AML-193 (cell line): ENCODE measurements around the gene SIX3.

Experiments used
- DNase-seq, 2 experiments: peaks; one replicate each; lab custom pipeline; 2025; lab: John Stamatoyannopoulos, UW

Gene SIX3

DNA sequence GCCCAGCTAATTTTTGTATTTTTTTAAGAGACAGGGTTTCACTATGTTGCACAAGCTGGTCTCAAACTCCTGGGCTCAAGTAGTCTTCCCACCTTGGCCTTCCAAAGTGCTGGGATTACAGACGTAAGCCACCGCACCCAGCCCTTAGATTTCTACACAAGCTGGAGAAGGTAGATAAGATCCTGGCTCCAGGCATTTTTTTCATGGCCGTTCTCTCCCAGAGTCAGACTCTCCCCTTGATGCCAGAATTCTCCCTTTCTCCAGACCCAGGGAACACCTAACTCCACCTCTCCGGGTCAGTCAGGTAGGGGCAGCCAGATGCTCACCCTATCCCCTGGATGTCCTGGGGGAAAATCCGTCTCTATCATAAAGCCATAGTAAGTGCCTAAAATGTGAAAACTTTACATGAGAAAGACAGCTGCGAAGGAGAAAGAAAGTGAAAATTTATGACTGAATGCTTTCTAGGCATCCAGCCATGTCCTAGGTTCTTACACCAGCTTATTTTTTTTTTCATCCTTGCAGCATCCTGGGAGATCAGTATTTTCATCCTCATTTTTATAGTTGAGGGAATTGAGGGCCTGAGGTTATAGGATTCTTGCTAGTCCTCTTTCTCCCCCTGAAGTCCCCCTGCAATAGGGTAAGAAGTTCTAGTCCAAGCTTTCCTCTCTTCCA, 16.3 kb downstream of the SIX3 start:
- no peak for DNase-seq

DNA sequence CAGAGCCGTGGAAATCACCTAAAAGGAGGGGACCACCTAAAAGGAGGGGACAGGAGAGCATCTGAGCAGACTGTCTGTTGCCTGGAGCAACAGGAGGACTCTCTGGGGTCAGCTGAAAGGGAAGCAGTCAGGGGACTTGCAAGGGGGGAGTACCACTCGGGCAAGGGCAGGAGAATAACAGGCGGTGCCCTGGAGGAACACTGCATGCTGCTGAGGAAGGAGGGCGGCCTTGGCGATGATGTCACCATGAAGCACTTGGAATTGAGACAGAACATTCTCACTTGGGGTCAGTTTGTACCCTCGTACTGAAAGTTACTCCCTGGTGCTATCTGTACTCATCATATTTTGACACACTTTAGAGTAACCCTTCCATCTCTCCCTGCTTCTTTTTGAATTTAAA, 18.4 kb downstream of the SIX3 start:
- DNase-seq = no peak

DNA sequence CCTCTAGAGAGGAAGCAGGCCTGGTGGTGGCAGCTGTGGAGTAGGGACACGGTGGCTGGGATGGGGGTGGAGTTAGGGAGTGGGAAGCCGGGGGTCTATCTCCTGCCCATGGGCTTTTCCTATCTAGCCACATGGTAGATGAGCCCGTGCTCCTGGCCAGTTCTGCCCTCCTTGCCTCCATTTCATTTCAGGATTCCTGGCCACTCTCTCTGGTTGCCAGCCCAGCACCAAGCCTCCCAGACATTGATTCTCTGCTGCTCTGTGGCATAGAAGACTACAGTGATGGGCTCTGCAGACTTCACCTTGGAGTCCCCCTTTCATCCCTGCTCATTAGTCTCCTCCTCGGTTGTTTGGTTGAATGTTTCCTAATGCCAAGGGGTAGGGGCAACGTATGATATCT, 19.4 kb downstream of the SIX3 start:
- DNase-seq = no peak

DNA sequence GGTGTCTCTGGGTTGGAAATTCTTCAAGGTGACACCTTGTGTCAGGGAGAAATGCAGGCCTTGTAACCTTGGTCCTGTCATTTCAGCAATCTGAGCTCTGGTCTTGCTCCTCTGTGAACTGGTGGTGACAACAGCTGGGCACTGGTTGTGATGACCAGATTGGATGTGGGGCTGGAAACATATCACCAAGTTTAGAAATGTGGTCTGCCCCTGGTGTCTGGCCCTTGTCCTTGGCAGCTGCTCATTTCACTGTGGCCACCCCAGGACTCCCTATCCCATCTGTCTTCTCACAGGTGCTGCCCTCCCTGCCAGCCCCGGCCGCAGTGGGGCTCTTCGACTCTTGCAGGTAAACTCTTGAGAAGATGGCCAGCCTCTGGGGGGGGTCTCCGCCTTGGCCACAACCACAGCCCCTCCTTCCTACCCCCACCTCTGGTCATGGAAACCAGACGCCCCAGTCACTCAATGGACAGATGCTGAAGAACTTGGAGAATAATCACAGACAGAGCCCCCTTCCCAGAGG, 20.7 kb downstream of the SIX3 start:
- no peak for DNase-seq

DNA sequence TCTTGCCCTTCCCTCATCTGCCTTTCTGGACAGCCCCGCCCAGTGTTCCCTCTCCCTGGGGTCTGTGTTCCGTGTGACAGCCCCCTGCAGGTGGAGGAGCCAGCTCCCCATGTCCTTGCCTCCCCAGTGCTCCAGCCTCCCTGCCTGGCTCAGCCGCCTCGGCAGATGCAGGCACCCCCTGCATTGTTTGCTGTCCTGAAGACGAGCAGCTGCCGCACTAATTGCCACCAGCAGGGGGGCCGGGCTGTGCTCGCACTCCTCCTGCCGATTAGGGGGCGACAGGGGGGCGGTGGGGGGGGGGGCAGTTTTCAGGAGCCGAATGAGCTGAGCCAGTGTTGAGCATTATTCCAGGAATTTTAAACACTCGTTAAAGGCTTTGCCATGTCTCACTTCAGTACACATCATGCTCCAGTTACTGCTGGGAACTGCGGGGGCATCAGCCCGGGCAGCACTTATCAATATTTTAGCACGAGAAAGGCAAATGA, 23.3 kb downstream of the SIX3 start:
- no peak for DNase-seq

DNA sequence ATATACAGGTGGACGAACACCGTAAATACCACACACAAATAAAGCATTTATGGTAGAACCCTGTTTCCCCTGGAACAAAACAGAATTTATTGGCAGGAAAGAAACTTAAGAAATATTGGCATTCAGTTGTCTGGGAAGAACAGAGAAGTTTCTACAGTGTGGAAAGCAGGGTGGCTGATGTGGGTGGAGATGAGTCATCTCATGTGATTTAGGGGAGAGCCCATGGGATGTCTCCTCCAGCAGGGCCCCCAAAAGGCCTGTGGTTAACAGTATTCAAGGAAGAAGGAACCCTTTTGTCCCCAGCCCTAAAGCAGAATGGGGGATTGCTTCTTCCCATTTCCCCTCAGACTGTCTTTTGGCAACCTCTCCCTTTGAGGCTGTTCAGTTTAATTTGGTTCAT, 24.2 kb downstream of the SIX3 start:
- no peak for DNase-seq

DNA sequence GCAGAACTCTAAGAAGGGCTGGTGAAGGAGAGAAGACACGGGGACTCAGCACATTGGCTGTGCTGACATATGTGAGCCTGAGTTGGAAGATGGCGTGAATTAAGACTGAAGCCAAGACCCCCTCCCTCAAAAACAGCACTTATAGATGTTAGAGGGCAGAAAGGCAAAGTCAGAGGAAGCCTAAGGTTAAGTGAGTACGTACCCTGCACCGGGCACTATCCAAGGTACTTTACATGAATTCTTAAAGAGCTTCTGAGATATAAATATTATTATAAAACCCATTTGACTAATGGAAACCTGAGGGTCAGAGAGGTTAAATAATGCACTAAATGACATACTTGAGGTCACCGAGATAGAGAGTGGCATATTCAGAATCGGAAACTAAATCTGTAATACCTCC, 25.6 kb downstream of the SIX3 start:
- no peak for DNase-seq

DNA sequence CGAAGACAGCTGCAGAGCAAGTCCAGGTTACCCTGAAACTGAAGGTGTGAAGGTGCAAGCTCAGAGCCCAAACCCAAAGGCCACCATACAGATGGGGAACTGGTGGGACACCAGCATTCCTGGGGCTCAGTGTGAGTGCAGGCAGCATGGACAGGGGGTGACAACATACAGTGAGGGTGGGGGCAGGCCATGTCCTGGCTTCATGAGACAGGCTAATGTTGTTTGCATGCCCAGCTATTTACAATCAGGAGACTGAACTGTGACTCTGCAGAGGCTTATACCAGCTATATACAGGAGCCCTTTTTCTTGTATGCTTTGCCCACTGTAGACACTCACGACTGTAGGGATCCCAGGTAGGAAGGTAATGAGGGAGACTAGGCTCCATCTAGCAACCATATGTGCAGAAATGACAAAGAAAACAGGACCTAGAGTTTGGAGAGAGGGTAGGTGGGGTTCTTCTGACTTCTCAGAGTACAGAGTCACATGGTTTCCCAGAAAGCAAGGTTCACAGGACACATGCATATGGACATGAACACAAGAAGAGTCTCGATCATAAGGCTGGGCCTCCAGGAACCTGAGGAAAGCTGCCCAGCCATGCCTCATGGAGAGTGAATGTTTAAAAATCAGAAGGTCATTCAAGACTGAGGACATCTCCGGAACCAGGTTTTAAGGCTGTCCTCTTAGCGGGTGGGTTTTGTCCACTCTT, 26.4 kb downstream of the SIX3 start:
- DNase-seq = no peak

DNA sequence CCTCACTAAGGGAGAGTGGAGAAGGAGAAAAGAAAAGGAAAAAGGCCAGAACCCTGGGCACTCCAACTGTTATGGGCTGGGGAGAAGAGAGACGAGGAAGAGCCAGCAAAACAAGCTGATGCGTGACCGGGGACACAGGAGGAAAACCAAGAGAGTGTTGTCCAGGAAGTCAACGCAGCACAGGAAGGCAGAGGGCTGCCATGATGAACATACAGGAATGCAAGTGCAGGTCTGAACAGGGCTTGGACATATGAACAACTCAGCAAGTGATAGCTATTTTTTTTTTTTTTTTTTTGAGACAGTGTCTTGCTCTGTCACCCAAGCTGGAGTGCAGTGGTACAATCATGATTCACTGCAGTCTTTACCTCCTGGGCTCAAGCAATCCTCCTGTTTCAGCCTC, 28.4 kb downstream of the SIX3 start:
- no peak for DNase-seq

DNA sequence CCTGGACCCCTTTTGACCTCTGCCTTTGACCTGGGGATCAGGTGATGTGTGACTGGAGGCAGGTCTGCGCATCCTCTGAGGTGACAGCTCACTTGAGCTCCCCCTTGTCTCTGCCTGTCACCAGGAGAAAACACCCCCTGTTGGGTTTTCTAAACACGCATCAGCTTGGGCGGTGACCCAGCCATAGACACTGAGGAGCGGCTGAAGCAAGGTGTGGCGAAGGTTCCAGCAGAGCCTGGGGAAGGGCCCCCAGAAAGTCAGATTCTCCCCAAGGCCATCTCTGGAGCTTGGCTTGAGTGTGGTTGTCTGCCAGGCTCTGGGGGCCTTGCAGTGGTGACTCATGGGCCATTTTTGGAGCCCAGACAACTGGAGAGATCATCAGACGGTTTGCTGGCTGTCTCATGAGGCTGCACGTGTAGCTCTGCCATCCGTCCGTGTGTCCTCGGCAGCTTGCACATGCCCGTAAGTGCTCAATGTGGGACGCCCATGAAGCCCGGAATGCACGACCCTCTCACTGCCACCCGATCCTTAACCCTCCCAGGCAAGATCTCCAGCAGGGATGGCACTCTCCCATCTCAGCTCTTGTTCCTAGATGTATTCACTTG, 29.4 kb downstream of the SIX3 start:
- DNase-seq = no peak

DNA sequence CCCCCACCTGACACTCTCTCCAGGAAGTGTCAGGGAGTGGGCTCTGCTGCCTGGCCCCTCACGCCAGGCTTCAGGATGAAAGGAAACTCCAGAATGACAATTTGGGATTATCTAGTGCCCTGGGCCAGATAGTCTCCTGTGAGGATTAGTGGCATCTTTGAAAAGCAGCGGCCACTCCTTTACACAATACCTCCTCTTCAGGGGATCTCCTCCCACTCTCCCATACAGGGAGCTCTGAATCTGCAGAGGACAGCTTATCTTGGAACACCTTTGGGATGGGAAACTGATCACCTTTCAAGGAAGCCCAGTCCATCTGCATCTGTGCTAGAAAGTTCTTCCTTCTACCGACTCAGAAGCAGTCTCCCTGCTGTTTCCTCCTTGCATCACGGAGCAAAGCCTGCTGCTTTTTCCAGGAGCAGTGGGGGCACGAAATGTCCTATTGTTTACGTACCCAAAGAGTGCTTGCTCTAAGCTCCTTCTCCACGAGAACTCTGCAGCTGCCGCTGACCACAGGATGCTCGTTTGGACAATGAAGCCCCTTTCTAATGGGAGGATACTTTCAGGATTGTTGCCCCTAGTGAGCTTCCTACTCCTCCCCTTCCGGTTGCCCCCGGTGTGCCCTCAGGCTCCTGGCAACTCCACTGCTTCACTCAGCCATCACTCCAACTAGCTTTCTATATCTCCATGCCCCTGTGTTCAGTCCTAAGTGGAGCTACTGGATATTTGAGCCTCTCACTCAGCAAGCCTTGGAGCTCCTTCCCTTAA, 31.5 kb downstream of the SIX3 start:
- DNase-seq = no peak

DNA sequence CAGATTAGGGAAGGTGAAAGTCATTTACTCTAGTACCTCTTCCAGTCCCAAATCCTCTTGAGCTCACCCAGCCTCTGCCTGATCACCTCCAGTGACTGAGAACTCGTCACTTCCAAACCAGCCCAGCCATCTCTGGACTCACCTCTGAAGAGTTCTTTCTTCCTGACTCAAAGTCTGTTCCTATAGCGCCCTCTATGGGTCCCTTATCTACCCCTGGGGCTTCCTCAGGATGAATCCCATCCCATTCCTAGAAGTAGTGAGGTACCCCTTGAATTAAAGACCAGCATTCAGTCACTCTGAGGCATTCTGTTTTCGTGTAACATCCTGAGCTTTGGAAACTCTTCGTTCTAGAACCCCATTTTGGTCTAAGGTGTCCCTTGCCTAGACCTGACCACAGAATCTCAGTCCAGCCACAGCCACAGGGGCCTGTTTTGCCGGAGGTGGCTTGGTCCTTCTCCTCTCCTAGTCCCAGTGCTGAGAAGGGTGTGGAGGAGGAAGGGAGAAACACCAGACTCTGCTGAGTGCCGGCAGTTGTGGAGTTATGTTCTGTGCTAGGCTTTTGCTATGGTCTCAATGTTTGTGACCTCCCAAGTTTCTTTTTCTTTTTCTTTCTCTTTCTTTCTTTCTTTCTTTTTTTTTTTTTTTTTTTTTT, 32.7 kb downstream of the SIX3 start:
- DNase-seq = peak; percentile 12 to 39

DNA sequence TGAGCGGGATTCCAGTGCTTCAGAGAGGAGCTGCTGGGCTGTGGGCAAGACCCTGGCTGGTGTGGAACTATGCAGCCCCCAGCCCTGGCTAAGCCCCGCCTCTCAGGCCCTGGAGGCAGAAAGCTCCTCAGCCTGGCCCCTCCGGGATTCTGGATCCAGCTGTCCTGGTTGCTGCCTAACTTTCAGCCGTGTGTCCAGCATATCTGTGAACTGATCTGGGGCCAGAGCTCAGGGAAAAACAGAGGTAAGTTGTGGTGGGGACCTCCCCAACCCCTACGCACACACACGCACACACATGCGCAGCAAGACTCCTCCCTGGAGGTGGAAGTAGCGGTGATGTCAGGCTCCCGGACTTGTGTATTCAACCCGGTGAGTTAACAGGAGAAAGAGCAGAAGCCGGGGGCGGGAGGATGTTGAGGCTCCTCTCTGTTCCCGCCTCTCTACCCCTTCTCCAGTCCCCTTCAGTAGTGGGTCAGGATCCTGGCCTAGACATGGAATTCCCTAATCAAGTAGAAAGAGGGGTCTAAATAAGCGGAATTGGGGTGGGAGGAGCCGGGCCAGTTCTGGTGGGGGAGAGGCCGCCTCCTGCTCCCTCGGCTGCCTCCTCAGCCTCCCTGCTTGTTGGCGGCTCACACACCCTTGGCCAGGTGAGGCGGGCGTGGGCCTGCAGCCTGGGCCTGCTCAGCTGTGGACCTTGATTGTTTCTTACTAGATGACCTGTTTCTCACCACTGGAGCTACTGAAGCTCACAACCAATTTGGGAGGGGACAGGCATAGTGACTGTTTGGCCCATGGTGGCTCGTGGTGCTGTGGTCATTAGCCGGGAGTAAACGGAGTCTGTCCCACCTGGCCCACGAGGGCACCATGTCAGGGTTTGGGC, 34.3 kb downstream of the SIX3 start:
- DNase-seq = no peak

DNA sequence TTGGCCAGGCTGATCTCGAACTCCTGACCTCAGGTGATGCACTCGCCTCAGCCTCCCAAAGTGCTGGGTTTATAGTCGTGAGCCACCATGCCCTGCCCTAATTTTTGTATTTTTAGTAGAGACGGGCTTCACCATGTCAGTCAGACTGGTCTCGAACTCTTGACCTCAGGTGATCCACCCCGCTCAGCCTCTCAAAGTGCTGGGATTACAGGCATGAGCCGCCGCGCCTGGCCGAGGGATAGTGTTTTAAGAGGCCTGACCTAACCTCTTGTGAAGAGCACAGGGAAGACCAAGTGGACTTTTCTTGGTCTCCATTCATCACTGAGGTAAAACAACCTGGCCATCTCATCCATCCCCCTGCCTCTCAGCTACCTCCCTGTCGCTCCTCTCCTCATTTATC, 38.1 kb downstream of the SIX3 start:
- no peak for DNase-seq

DNA sequence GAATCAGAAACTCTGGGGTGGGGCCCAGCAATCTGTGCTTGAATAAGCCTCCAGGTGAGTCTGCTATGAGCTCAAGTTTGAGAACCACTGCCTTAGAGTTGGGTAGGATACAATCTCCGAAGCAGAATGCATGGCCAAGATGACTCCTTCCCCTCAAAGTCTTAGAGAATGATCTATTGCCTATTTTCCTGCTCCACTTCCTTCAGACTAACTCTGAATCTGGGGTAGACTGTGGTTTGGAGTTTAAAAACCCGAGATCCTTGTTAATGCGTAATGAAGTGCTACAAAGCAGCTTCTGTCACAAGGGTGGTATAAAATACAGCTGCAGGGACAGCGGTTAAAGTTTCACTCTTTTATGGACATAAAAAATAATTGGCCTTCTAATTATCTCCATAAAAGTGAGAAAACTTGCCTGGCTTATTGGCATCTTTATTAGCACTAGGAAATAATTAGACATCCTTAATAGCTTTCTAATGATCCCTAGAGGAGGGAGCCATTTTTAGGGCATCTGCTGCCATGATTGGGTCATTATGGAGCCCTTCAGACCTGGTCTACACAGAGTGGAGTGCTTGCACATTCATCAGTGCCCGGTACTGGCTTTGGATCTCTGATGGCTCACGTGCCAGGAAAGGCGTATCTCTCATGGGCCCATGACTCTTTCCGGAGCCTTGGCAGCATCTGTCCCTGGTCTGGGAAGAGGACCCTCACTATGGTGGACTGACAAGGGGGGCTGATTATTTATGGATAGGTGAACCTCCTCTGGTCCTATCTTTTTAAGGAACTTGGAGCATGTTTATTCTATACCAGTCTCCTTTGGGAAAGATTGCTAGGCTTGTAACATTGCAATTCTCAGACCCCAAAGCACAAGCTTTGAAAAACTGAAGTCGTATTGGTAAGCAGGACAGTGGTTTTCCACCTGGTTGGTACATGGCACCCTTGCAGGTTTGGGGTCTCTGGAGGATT, 39.5 kb downstream of the SIX3 start:
- DNase-seq = no peak

DNA sequence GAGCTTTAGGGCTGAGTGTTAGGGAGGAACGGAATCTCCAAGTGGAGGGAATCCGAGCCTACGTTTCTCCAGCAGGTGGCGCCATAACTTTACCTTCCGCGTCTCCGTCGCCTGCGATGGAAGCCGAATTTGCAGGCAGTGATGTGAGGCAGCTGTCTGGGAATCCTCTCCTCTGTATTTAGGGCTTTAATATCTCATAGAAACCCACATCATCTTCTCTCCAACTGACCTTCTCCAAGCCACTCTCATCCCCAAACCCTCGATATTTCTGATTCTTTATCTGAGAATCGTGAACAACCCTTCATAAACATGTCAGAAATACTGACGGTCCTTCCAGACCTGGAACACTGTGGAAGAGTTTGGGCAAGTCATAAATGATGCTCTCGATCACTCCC, 40.2 kb downstream of the SIX3 start:
- DNase-seq = peak; percentile 38 to 53

DNA sequence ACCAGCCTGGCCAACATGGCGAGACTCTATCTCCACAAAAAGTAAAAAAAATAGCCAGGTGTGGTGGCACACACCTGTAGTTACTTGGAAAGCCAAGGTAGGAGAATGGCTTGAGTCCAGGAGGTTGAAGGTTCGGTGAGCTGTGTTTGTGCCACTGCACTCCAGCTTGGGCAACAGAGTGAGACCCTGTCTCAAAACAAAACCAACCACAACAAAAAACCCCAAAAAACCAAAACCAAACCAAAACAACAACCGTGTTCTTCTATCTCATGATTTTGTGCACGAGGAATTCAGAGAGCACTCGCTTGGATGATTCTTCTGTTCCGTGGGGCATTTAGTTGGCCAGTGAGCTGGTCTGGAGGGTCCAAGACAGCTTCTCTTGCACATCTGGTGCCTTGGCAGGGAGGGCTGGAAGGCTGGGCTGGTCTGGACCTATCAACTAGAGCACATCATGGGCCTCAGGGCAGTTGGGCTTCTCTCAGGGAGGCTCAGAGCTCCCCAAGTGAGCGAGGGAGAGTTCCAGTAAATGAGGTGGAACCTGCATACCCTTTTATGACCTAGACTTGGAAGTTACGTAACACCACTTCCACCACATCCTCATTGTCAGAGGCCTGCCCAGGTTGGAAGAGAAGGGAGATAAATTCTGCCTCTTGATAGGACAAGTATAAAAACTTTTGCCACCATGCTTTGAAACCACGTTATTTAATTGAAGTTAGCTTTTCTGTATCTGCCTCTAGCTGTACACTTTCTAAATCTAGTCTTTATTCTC, 42.5 kb downstream of the SIX3 start:
- DNase-seq = no peak

DNA sequence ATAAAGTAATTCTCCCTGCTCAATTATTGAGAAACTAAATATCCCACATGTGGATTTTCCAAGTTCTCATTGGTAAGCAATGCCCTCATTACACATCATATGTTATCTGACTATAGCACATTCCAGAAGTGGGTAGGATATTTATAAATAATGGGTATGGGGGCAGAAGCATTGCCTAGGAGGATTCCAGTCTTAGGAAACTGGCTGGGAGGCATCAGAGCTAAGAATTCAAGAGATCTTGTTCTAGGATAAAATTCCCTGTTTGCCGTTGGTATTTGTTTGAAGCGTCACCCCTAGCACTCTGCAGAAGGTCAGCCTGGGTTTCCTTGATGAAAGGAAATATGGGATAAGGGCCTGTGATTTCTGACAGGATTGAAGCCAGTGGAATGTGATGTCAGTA, 47.7 kb downstream of the SIX3 start:
- no peak for DNase-seq

DNA sequence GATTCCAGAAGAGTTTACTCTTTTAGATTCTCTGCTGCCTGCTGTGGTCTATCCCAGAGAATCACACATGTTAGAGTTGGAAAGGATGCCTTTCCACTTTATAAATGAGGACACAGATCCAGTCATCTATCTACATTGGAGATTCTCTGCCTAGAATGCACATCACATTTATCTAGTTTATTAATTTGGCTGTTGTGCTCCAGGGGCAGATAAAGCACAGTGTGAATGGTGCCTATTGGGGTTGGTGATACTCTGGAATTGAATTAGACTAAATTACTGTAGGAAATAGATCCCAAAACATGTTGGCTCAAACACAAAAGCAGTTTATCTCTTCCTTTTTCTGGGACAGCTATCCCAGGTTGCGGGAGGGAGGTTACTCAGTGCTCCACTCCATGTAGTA, 52.9 kb downstream of the SIX3 start:
- no peak for DNase-seq
